Smooth muscle cell (in vitro differentiated cells): ENCODE data around the gene TENM4. TPM values are rescaled to one million over a fixed set of nuclear protein-coding genes. Genes with fewer than 3 reads are reported as not detected.

ENCODE experiments used
- DNase-seq: peaks from one replicate; lab custom pipeline; 2025; ENCODE audit not compliant: unreplicated experiment; lab: John Stamatoyannopoulos, UW
- H2AFZ ChIP-seq: fragments of 200-600 bp; sonication (generic); 2 replicates; pipeline ENCODE4 v1.6.0; 2016; ENCODE audit warnings: antibody characterized with exemption, low read depth, mild to moderate bottlenecking
- H3F3A ChIP-seq: fragments of 200-600 bp; sonication (generic); 2 replicates; pipeline ENCODE4 v1.6.0; 2017; ENCODE audit warnings: antibody characterized with exemption, low read depth
- H3K27ac ChIP-seq: fragments of 200-600 bp; sonication (generic); 2 replicates; pipeline ENCODE4 v1.5.1; 2016; ENCODE audit warnings: low read depth, mild to moderate bottlenecking
- H3K27me3 ChIP-seq: fragments of 200-600 bp; sonication (generic); 2 replicates; pipeline ENCODE4 v1.6.1; 2016; ENCODE audit warnings: low read depth, mild to moderate bottlenecking
- H3K36me3 ChIP-seq: fragments of 200-600 bp; sonication (generic); 2 replicates; pipeline ENCODE4 v1.5.1; 2016; ENCODE audit warnings: low read depth
- H3K4me1 ChIP-seq: fragments of 200-600 bp; sonication (generic); 2 replicates; pipeline ENCODE4 v1.5.1; 2016; ENCODE audit warnings: low read depth
- H3K4me2 ChIP-seq: fragments of 200-600 bp; sonication (generic); 2 replicates; pipeline ENCODE4 v1.6.0; 2016; ENCODE audit warnings: mild to moderate bottlenecking
- H3K4me3 ChIP-seq: fragments of 200-600 bp; sonication (generic); 2 replicates; pipeline ENCODE4 v1.5.1; 2016; ENCODE audit warnings: mild to moderate bottlenecking
- H3K79me2 ChIP-seq: fragments of 200-600 bp; sonication (generic); 2 replicates; pipeline ENCODE4 v1.6.0; 2016; ENCODE audit warnings: low read depth, mild to moderate bottlenecking
- H3K9ac ChIP-seq: fragments of 200-600 bp; sonication (generic); 2 replicates; pipeline ENCODE4 v1.6.0; 2016; ENCODE audit warnings: low read depth
- H3K9me3 ChIP-seq: fragments of 200-600 bp; sonication (generic); replicated peaks from 2 replicates; pipeline ENCODE4 v1.5.1; 2016; ENCODE audit warnings: low read depth
- H4K20me1 ChIP-seq: fragments of 200-600 bp; sonication (generic); 2 replicates; pipeline ENCODE4 v1.6.0; 2016; ENCODE audit warnings: low read depth
- WGBS: methylation state at CpG from one replicate; pipeline ENCODE4 v1.1.7; 2016; ENCODE audit warnings: low lambda C conversion rate; 5-methylcytosine and 5-hydroxymethylcytosine counted together
- polyA plus RNA-seq: library from polyadenylated mRNA; unstranded; fragments of >200 nt; fragmentation: Nextera tagmentation; extraction: Ambion mirVana; gene quantifications from 2 replicates; pipeline ENCODE4 v1.2.1, GENCODE V29; 2016
- total RNA-seq: library from RNA; depleted of rRNA; stranded (reverse); fragments of >200 nt; gene quantifications from 2 replicates; pipeline ENCODE4 v1.2.3, GENCODE V29; 2014
- TF ChIP-seq, protein P1 (sequence below): fragments of 200-600 bp; sonication (generic); IDR thresholded peaks from 2 replicates; pipeline ENCODE4 v1.5.1; 2017; ENCODE audit warnings: borderline replicate concordance, mild to moderate bottlenecking, antibody characterized with exemption; ENCODE audit not compliant: insufficient read depth, poor library complexity, severe bottlenecking

The TENM4 gene
- total and polyA plus RNA-seq, 2 experiments from 2014 or later: 31.6 to 38.2 TPM

DNA sequence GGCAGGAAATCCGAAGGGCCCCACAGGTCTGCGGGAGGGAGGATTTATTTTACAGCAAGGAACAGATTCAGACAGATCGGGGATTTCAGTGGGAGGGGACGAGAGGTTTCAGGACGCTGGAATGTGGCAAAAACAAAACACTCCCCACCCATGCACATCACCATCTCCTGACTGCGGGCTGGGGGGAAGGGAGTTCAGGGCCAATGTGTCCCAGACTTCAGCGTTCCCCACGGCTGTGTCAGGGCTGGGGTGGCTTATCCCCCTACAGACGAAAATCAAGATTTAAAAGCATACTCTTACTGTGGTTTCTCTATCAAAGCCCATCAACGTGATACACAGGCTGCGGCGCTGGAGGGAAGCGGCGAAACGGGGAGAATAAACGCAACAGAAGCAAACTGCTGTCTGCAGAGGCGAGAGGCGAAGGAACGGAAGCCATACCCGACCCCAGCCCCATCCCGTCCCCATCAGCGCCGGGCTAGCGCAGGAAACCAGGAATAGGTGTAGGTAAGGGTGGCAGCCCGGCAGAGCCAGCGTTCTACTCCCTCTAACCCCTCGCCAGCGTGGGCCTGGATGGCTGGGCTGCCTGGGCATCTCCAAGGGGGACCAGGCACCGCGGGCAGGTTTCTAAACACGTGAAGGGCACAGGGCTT, 2.7 kb downstream of the TENM4 start:
- Histone ChIP-seq H3K27me3 (peaks cover 16% of the 10 kb centered on the region), H3K79me2 (peaks cover 54% of the 10 kb centered on the region), H3K4me1 (peaks cover 20% of the 10 kb centered on the region), H3K9me3 (no peaks in the 10 kb centered on the region), H3K4me2 (peak overlapping the region; percentile 98), H3K9ac (peak overlapping the region; percentile 69), H3K27ac (peak overlapping the region; percentile 68), H3K4me3 (peak overlapping the region; percentile 78), H2AFZ (peak overlapping the region; percentile 78), H3F3A (peaks cover 10% of the 10 kb centered on the region), H3K36me3 (no peaks in the 10 kb centered on the region), H4K20me1 (peaks cover 41% of the 10 kb centered on the region)
- 1% methylated on average over 31 of the region's 31 CpGs for WGBS
- TF ChIP-seq, protein P1, sequence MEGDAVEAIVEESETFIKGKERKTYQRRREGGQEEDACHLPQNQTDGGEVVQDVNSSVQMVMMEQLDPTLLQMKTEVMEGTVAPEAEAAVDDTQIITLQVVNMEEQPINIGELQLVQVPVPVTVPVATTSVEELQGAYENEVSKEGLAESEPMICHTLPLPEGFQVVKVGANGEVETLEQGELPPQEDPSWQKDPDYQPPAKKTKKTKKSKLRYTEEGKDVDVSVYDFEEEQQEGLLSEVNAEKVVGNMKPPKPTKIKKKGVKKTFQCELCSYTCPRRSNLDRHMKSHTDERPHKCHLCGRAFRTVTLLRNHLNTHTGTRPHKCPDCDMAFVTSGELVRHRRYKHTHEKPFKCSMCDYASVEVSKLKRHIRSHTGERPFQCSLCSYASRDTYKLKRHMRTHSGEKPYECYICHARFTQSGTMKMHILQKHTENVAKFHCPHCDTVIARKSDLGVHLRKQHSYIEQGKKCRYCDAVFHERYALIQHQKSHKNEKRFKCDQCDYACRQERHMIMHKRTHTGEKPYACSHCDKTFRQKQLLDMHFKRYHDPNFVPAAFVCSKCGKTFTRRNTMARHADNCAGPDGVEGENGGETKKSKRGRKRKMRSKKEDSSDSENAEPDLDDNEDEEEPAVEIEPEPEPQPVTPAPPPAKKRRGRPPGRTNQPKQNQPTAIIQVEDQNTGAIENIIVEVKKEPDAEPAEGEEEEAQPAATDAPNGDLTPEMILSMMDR: no peak
- DNase-seq: no peak

DNA sequence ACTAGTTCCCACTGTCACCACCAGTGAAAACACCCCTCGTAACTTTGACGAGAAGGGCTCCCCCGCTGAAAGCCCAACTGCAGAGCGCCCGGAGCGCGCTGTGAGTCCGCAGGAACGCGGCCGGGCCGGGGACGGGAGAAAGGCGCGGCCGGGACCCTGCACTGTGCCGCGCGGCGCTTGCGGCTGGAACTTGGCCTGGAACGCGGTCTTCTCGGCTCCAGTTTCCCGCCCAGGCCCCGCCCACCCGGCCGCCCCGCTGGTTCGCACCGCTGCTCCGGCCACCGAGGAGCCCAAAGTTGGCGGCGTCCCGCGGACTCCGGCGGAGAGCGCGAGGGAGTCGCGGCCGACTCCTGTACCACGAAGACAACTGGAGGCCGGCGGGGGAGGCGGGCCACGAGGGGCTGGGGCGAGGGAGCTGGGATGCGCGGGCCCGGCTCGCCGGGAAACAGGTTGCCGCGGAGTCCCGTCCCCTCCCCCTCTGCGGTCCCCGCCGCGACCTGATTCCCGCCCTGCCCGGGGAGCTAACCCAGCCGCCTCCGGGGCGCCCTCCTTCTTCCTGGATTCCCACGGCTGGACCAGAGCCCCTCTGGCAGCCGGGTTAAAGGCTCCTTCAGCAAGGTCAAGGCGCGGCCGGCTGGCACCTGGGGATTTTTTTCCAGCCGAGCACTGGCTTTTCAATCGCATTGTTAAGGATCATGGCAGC, 3.4 kb downstream of the TENM4 start:
- WGBS: under 1% methylated on average over 33 of the region's 74 CpGs

DNA sequence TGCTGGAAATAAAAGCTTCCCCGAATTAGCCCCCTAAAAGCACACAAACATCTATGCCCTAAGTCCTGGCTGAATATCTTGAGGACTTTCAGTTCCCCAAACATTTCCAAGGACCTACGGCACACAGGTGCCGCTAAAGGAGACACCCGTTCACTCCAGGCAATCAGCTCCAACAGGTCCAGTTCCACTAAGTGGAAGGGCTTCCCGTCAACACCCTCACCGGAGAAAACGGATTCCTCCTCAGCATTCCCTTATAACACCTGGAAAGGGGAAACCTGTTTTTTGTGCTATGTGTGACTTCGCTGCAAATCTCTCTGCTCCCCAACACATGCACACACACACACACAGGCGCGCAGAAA, 3.9 kb downstream of the TENM4 start:
- H3K27ac ChIP-seq: peak overlapping the region; percentile 63
- peaks cover 16% of the 10 kb centered on the region for H3K27me3 ChIP-seq
- peak overlapping the region; percentile 78 for H2AFZ ChIP-seq
- H3K36me3 ChIP-seq: no peaks in the 10 kb centered on the region
- TF ChIP-seq, protein P1: no peak
- H3F3A ChIP-seq: peaks cover 8% of the 10 kb centered on the region
- peaks cover 64% of the 10 kb centered on the region for H3K79me2 ChIP-seq
- H3K4me2 ChIP-seq: peak overlapping the region; percentile 98
- DNase-seq: no peak
- 19% methylated on average over 10 of the region's 10 CpGs for WGBS
- H3K9me3 ChIP-seq: no peaks in the 10 kb centered on the region
- H3K4me3 ChIP-seq: peak overlapping the region; percentile 78
- no peak overlapping the region for H3K9ac ChIP-seq
- H4K20me1 ChIP-seq: peaks cover 52% of the 10 kb centered on the region
- H3K4me1 ChIP-seq: peaks cover 19% of the 10 kb centered on the region

More for the DNA sequence above, 3.4 kb downstream of the TENM4 start:
- peak overlapping the region; percentile 98 for H3K4me2 ChIP-seq
- H3K9ac ChIP-seq: peak overlapping the region; percentile 69
- peaks cover 16% of the 10 kb centered on the region for H3K27me3 ChIP-seq
- no peaks in the 10 kb centered on the region for H3K9me3 ChIP-seq
- H3K4me1 ChIP-seq: peaks cover 20% of the 10 kb centered on the region
- H3K4me3 ChIP-seq: peak overlapping the region; percentile 78
- H3K79me2 ChIP-seq: peaks cover 60% of the 10 kb centered on the region
- H3K36me3 ChIP-seq: no peaks in the 10 kb centered on the region
- H2AFZ ChIP-seq: peak overlapping the region; percentile 78
- H4K20me1 ChIP-seq: peaks cover 46% of the 10 kb centered on the region
- H3K27ac ChIP-seq: peak overlapping the region; percentile 63
- TF ChIP-seq, protein P1: no peak
- peaks cover 10% of the 10 kb centered on the region for H3F3A ChIP-seq
- DNase-seq: no peak

DNA sequence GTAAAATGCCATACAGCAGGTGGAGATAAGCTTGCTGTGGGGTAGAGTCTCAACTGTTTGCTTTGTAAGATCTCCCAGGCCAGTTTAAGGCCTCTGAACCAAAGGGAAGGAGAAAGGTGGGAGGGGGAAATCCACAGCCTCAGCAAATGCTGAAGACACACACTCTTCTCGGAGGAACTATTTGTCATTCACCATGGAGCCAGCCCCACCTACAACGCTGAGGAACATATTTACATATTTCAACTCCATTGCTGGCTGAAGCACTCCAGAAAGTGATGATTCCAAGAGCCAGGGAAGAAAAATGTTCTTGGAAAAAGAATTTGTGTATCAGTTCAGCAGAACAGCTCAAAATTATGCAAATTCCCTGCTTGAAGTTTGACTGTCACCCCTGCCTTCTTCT, 6.5 kb downstream of the TENM4 start:
- H3K9ac ChIP-seq: no peak overlapping the region
- 33% methylated on average over 2 of the region's 2 CpGs for WGBS
- H3F3A ChIP-seq: no peaks in the 10 kb centered on the region
- peaks cover 16% of the 10 kb centered on the region for H3K27me3 ChIP-seq
- H4K20me1 ChIP-seq: peaks cover 78% of the 10 kb centered on the region
- TF ChIP-seq, protein P1: no peak
- no peak overlapping the region for H3K4me3 ChIP-seq
- no peak overlapping the region for H3K27ac ChIP-seq
- DNase-seq: no peak
- no peaks in the 10 kb centered on the region for H3K36me3 ChIP-seq
- peaks cover 11% of the 10 kb centered on the region for H3K4me1 ChIP-seq
- no peak overlapping the region for H2AFZ ChIP-seq
- no peak overlapping the region for H3K4me2 ChIP-seq
- no peaks in the 10 kb centered on the region for H3K9me3 ChIP-seq
- H3K79me2 ChIP-seq: peaks cover 83% of the 10 kb centered on the region
